Cardiac fibroblast (primary cell): ENCODE results near the gene LRRC55.

Source experiments
- DNase-seq, 2 donors: peaks; one replicate each; pipeline versions ENCODE4 v3.0.0 to v3.0.0-alpha.2; 2010; ENCODE audit warnings: low read depth in 2 of 2
- H3K4me3 ChIP-seq, 2 donors: replicated peaks in 1 of 2; 1 replicate in 1 of 2; 2 replicates in 1 of 2; pipeline ENCODE4 v1.5.1; 2011; ENCODE audit warnings: low read depth in 2 of 2, low read length in 2 of 2, mild to moderate bottlenecking in 2 of 2, moderate library complexity in 1 of 2
- TF ChIP-seq, protein P1 (sequence below): IDR thresholded peaks from one replicate; pipeline ENCODE4 v1.5.1; 2011; ENCODE audit warnings: low read depth, mild to moderate bottlenecking, low read length, inconsistent platforms

The LRRC55 gene

DNA sequence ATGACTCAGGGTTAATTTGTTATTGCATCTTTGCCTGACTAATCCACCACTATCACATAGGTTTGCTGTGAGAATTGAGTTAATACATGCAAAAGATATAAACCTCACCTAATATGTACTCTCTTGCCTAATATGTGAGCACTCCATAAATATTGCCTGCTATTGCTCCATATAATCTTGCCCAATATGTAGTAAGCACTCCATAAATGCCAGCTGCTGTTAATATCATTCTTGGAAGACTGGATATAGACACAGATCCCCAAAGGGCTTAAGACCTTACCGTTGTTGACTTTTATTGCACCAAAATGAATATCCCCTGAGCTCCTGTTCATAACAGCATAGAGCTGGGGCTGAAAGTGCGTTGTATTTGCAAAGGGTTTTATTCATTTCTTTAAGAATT is 27.0 kb upstream of the LRRC55 start:
- TF ChIP-seq, protein P1, sequence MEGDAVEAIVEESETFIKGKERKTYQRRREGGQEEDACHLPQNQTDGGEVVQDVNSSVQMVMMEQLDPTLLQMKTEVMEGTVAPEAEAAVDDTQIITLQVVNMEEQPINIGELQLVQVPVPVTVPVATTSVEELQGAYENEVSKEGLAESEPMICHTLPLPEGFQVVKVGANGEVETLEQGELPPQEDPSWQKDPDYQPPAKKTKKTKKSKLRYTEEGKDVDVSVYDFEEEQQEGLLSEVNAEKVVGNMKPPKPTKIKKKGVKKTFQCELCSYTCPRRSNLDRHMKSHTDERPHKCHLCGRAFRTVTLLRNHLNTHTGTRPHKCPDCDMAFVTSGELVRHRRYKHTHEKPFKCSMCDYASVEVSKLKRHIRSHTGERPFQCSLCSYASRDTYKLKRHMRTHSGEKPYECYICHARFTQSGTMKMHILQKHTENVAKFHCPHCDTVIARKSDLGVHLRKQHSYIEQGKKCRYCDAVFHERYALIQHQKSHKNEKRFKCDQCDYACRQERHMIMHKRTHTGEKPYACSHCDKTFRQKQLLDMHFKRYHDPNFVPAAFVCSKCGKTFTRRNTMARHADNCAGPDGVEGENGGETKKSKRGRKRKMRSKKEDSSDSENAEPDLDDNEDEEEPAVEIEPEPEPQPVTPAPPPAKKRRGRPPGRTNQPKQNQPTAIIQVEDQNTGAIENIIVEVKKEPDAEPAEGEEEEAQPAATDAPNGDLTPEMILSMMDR, result no peak
- H3K4me3 ChIP-seq, result no peak overlapping the region
- DNase-seq, result peak in 1 of 2 donors; percentile 5

DNA sequence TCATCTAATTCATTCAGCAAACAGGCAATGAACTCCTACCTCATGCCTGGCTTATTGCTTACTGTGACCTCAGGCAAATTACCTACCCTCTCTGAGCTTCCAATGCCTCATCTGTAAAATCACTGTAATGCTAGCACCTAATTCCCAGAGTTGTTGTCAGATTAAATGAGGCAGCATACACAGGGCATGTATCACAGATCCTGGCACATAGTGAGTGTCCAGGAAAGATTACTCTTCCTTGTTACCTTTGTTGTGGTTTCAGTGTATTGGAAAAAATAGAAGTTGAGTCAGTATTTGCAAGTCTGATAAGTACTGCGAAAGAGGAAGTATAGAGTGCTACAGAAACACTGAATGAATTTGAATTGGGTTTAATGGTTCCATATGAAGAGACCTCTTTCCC is 26.4 kb upstream of the LRRC55 start:
- no peak for DNase-seq
- H3K4me3 ChIP-seq, result no peak overlapping the region
- TF ChIP-seq, protein P1, result no peak

DNA sequence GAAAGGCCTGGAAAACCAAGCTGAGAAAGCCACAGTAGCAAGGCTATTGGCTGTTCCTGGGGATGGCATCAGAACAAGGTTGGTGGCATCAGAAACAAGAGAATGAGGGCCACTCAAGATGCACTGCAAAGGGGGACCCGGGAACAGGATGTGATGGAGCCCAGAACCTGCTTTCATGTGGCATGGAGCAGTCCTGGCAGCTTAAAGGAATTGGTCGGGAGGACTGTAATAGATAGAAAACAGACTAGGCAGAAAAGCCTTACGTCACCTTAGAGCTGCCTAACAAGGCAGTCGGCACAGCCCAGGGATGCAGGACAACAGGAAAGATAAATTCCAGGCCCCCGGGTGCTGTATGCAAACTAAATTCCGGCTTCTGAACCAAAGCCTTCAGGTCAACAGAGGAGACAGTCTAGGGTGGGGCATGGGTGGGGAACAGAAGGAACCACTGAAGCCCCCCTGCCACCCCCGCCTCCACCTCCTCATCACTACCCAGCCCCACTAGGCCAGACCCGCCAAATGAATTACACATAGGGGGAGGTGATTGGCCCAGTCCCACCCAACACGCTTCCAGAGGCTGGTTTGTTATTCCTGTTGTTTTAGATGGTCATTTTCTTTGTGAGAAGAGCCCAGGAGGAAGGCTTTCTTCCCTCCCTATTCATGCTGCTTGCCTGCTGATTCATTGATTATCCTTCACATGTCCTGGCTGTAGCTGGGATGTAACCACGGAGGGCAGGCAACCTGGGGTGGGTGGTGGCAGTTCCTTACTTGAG is 25.7 kb upstream of the LRRC55 start:
- TF ChIP-seq, protein P1, result no peak
- H3K4me3 ChIP-seq, result no peak overlapping the region
- DNase-seq, result no peak

DNA sequence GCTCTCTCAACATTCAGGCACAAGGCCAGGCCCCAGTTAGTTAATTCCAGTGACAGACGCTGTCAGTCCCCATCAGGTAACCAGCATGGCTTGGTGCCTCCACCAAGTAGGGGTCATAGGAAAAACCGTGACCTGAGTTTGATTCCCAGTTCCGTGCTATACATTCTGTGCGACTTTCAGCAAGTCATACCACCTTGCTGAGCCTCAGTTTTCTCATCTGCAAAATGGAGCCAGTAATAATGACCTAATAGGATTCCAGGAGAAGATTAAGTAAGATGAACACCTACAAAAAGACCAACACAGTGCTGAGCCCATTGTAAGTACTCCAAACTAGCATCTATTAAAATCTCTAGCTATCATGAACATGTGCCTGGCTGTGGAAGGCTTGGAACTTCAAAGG is 24.8 kb upstream of the LRRC55 start:
- DNase-seq, result no peak
- TF ChIP-seq, protein P1, result no peak
- no peak overlapping the region for H3K4me3 ChIP-seq

DNA sequence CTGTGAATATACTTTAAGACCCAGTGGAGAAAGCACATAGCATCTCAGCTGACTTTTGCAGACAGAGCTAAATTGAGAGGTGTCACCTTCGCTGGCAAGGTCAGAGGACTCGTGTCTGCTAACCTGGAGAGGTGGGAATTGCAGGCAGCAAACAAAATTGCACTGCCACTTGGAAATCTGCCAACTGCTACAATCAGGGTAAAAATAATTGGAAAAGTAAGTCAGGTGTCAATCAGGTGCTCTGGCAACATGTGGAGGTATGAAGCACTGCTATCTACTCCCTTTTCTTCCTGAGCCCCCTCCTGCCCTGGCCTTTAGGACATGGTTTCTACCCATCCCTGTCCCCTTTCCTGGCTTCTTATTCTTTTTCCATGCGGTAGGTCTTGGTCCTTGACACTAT is 24.1 kb upstream of the LRRC55 start:
- TF ChIP-seq, protein P1, result no peak
- H3K4me3 ChIP-seq, result no peak overlapping the region
- no peak for DNase-seq

DNA sequence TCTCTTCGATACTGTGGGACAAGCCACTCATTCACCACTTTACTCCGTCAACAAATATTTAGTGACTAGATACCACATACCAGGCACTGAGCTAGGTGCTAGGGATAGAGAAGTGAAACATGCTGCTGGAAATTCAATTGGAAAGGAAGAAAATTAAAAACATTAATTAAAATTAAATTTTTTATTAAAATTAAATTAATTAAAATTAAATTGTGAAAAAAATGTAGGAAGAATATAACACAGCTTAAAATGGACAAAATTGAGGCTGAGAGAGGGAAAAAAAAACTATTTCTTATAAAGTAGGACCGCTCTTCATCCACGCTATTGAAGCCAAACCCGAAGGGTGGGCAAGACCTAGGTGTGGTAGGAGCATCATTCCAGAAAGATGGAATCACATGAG is 23.6 kb upstream of the LRRC55 start:
- DNase-seq, result no peak
- TF ChIP-seq, protein P1, result no peak
- no peak overlapping the region for H3K4me3 ChIP-seq

DNA sequence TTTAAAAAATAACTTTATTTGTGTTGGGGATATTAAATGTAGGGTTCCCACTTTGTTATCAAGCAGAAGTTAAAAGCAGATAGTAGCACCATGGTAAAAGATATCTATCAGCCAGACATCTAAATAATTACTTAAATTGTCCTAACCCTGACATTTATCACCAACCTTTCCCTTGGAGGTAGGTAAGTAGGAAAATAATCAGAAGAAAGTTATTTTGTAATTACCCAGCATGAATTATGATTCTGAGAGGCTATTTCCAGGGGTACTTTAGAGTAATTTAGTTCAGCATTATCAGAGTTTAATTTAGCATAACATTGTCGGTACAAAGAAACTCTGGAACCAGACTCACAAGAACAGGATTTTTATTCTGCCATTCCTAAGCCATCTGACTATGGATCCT is 23.2 kb upstream of the LRRC55 start:
- H3K4me3 ChIP-seq, result no peak overlapping the region
- DNase-seq, result no peak
- TF ChIP-seq, protein P1, result no peak
